22Rv1 (cell line): ENCODE measurements around the gene ENAH.

Experiments used
- CTCF ChIP-seq: fragments of 450-650 bp; IDR thresholded peaks from 2 replicates; pipeline ENCODE4 v1.5.1; 2017; ENCODE audit warnings: mild to moderate bottlenecking
- ZFX ChIP-seq: fragments of 450-650 bp; IDR thresholded peaks from 2 replicates; pipeline ENCODE4 v1.6.1; 2017; ENCODE audit warnings: antibody characterized with exemption, borderline replicate concordance

- TF ChIP-seq CTCF, result no peak
- no peak for TF ChIP-seq ZFX
Observed at GRCh38 chr1:225529726-225530125, 123.2 kb downstream of the ENAH start.
